NOMO-1 (cell line): Measurements from ENCODE around the gene SCGN.
A peak's percentile ranks its signal among the peaks of the same experiment; 100 is the strongest.

Source experiments
- DNase-seq, 2 experiments: peaks; one replicate each; lab custom pipeline; 2025; ENCODE audit not compliant: unreplicated experiment in 2 of 2; lab: John Stamatoyannopoulos, UW

SCGN gene

GRCh38 chr6:25652007-25652515 lies at the start of gene SCGN:
Gene SCGN (plus strand): TSS chr6:25652215. CDS start chr6:25652404, 189 bp downstream.
- peak in 1 of 2 experiments; percentile 23 for DNase-seq

- DNase-seq: no peak
Measured at GRCh38 chr6:25602674-25602982, 49.4 kb upstream of the SCGN start.

- no peak for DNase-seq
Measured at GRCh38 chr6:25603251-25603650, 48.8 kb upstream of the SCGN start.

GRCh38 chr6:25606151-25606550 lies 45.9 kb upstream of the SCGN start:
- DNase-seq: no peak

- no peak for DNase-seq
Measured at GRCh38 chr6:25608558-25609174, 43.3 kb upstream of the SCGN start.

- DNase-seq: peak in 1 of 2 experiments; percentile 64
Measured at GRCh38 chr6:25612666-25613065, 39.3 kb upstream of the SCGN start.

- no peak for DNase-seq
Measured at GRCh38 chr6:25613415-25613814, 38.6 kb upstream of the SCGN start.

- DNase-seq: no peak
Measured at GRCh38 chr6:25614052-25614451, 38.0 kb upstream of the SCGN start.

GRCh38 chr6:25615471-25615870 lies 36.5 kb upstream of the SCGN start:
- no peak for DNase-seq

GRCh38 chr6:25617997-25618396 lies 34.0 kb upstream of the SCGN start:
- DNase-seq: peak; percentile 7 to 78

- peak; percentile 43 to 53 for DNase-seq
Measured at GRCh38 chr6:25619217-25619616, 32.8 kb upstream of the SCGN start.

- DNase-seq: no peak
Measured at GRCh38 chr6:25620391-25620790, 31.6 kb upstream of the SCGN start.

GRCh38 chr6:25623065-25623464 lies 28.9 kb upstream of the SCGN start:
- no peak for DNase-seq

GRCh38 chr6:25623879-25624278 lies 28.1 kb upstream of the SCGN start:
- DNase-seq: no peak

- DNase-seq: no peak
Measured at GRCh38 chr6:25627001-25627400, 25.0 kb upstream of the SCGN start.

GRCh38 chr6:25628471-25629197 lies 23.4 kb upstream of the SCGN start:
- DNase-seq: no peak

- DNase-seq: no peak
Measured at GRCh38 chr6:25629198-25629576, 22.8 kb upstream of the SCGN start.

GRCh38 chr6:25630508-25631278 lies 21.3 kb upstream of the SCGN start:
- no peak for DNase-seq

GRCh38 chr6:25635886-25636317 lies 16.1 kb upstream of the SCGN start:
- DNase-seq: no peak

GRCh38 chr6:25637211-25637610 lies 14.8 kb upstream of the SCGN start:
- peak; percentile 71 to 73 for DNase-seq

GRCh38 chr6:25637960-25638434 lies 14.0 kb upstream of the SCGN start:
- DNase-seq: no peak
